ENCODE data around the gene SOWAHB.

SOWAHB gene

DNA sequence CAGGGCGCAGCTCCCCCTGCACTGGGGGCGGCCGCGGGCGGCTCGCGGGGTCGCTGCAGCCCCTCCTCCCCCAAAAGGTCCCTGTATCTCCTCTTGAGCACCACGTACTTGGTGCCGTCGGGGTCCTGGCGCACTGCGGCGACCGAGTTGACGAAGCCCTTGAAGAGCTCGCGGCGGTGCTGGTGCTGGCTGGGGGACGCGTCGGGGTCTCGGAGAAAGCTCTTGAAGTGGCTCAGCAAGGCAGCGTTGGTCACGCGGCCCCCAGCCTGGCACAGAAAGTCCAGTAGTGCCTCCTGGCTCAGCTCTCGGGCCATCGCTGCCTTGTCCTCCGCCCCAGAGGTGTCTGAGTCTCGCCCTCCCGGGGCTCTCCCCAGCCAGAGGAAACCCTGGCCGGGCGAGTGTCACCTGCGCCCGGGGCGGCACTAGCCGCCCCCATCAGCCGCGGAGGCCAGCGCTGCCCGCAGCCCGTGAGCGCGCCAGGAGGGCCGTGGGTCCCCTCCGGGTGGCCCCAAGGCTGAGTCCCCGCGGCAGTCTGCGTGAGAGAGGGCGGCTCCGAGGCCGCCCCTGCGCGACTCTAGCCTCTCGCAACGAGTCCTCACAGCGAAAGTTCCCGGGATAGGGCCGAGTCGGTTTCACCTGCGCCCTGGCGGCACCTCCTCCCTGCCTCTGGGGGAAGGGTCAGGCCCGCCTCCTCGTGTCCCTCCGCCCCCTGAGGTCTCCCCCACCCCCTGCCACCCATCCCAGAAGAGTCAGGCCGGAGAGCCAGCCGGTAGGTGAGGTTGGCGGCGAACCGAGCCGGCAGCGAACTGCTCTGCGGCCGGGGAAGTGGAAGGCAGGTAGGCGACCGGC is at the start of gene SOWAHB:
SOWAHB (minus strand) TSS at position 609 of the 849 bp plus-strand sequence; CDS start at position 314, 295 bp downstream.
- no peak for DNase-seq (ENCODE audit: low read depth, low spot score)

DNA sequence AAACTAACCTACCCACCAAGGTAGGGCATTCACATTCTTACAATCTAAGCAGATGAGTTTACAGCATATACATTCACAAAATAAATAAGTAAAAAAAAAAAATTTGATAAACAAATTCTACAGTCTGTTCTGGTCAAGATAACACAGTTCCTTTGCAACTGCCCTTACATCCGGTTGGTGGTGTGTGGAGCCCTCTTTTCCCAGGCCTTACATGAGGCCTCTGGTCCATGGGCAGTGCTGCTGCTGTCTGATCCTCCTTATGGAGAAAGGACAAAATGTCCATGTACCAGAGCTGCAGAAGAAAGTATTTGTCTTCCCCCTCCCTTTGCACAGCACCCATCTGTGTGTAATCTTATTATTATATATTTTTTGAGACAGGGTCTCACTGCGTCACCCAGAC is 49.4 kb upstream of the SOWAHB start:
- no peak for DNase-seq (ENCODE audit: low read depth, low spot score)

DNA sequence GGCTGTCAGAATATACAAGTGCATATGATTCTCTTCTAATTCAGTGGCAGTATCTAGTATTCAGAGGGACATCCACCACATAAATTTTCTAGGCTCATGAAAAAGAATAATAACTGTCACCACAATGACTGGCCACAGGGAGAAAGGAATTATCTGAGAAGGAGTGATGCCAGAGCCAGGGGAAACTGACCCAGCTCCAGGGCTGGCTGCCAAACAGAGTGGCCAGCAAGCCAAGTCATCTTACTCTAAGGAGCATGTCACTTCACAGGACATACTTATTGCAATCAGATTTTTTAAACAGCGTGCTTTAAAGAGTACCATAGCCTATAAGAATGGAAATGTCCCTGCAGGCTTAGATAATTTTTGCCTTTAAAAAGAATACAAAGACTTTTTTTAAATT is 45.8 kb upstream of the SOWAHB start:
- no peak for DNase-seq (ENCODE audit: low read depth, low spot score)

DNA sequence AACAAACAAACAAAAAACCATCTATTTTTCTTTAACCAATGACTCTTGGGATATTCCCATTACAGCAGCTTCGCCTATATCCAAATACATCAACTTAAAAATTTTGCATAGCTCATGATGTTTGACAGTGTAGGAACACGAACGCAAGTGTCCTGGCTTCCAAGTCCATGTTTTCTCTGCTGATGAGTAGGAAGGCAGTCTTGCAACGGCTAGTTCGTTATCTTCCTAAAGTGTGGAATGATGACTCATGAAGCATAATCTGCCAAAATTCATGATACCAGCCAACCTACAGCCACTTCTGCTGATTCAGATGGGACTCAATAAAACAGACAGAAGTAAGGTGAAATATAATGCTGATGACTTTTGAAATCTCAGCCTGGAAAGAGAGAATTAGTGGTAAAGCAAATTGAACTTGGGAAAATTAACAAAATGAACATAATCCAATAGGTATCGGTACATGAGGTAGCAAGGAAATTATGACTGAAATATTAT is 45.2 kb upstream of the SOWAHB start:
- DNase-seq (ENCODE audit: low read depth, low spot score): no peak

DNA sequence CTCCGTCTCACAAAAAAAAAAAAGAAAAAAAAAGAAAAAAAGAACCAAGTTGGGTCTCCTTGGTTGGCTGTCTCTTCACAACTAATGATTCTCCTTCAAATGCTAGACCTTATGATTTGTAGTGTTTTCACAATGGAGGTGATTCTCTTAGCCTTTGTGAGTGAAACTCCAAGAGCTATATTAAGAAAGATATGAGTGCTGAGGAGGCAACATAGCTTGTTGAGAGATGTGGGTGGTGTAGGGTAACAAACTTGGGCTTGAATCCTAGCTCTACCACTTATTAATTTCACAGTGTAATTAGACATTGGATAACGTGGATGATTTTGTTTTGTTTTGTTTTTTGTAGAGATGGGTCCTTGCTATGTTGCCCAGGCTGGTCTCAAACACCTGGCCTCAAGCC is 41.2 kb upstream of the SOWAHB start:
- DNase-seq (ENCODE audit: low read depth, low spot score): no peak

- DNase-seq (ENCODE audit: low read depth, low spot score): no peak
Observed at GRCh38 chr4:76931576-76932276, 33.8 kb upstream of the SOWAHB start.

GRCh38 chr4:76931087-76931486 is 33.1 kb upstream of the SOWAHB start:
- no peak for DNase-seq (ENCODE audit: low read depth, low spot score)

DNA sequence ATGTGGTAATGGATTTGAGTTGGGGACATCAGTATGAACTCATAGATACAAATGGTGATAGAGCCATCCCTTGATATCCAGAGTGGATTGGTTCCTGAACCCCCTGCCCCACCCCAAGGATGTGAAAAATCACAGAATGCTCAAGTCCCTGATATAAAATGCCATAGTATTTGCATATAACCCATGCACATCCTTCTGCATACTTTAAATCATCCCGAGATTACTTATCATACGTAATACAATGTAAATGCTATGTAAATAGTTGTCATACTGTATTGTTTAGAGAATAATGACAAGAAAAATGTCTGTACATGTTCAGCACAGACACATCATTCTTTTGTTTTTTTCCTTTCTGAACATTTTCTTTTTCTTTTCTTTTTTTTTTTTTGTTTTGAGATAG is 32.7 kb upstream of the SOWAHB start:
- no peak for DNase-seq (ENCODE audit: low read depth, low spot score)

DNA sequence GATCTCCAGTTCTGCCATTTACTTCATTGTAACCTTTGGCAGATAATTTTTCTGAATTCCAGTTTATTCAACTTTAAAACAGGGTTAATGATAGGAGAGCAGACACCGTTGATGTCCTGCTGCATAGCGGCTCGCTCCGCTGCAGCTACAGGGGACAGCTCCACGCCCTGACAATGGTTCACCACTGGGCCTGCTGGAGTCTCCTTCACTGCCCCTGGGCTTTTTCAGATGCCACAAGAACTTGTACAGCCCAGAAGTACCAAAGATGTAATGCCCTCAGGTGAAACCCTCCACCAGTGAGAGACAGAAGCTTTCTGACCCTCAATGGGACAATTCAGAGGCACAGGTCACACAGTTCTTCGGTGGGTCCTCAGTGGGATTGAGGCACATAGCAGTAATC is 28.9 kb upstream of the SOWAHB start:
- DNase-seq (ENCODE audit: low read depth, low spot score): no peak

DNA sequence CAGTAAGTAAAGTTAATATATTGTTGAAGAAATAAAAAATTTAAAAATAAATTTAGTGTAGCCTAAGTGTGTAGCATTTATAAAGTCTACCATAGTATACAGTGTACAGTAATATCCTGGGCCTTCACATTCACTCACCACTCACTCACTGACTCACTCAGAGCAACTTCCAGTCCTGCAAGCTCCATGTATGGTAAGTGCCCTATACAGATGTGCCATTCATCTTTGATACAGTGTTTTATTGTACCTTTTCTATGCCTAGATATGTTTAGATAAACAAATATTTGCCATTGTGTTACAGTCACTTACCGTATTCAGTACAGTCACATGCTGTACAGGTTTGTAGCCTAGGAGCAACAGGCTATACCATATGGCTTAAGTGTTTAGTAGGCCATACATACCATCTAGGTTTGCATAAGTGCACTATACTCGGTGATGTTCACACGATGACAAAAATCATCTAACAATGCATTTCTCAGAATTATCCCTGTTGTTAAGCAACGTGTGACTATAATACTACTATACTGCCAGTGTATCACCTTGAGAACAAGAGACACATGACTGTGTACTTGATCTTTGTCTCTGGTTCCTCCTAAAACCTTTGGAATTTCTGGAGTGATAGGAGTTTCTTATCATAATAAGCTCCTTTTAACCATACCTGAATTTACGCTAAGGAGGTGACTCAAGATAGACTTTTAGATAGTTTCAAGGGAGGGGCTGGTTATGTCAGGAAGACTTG is 25.8 kb upstream of the SOWAHB start:
- no peak for DNase-seq (ENCODE audit: low read depth, low spot score)

- DNase-seq (ENCODE audit: low read depth, low spot score): no peak
Observed at GRCh38 chr4:76920715-76921114, 22.8 kb upstream of the SOWAHB start.

- DNase-seq (ENCODE audit: low read depth, low spot score): no peak
Observed at GRCh38 chr4:76909711-76910110, 11.8 kb upstream of the SOWAHB start.

DNA sequence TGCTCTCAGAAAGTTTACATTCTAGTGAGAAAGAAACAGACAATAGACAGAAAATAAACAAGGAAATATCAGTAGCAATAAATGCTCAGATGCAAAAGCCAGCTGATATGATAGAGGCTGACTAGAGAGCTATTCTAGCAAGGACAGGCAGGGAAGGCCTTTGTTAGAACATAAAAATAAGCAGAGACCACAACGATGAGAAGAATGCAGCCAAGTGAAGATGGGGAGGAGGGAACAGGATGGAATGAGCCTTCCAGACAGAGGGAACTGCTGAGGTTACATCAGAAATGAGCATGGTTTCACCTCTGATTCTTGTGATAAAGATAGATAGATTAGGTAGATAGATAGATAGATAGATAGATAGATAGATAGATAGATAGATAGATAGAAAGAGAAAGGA is 7.6 kb upstream of the SOWAHB start:
- DNase-seq (ENCODE audit: low read depth, low spot score): no peak

GRCh38 chr4:76904646-76905190 is 6.8 kb upstream of the SOWAHB start:
- DNase-seq (ENCODE audit: low read depth, low spot score): no peak

DNA sequence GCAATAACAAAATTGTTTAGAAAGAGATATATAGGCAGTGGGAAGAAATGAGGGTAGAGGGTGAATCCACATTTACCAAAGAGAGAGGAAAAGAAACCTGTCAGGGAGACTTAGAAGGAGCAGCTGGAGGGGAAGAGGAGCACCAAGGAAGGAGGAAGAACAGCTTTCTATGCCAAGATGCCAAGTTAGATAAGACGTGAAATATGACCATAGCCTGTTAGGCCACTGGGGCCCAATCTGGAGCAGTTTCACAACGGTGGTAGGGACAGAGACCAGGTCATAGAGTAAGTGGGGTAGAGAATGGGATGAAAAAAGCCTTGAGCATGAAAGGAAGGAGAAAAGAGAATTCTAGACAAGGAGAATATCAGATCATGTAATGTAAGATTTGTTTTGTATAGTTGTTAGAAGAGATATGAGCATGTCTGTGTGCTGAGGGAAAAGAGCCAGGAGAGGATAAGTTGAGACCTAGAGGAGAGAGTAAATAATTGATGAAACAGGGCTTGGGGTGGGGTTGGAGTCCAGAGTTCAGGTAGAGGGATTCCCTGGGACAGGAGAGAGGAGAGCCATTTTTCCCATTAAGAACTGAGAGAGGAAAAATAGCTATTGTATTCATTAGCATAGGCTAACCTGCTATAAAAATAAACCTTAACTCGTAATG is 4.4 kb upstream of the SOWAHB start:
- DNase-seq (ENCODE audit: low read depth, low spot score): no peak

DNA sequence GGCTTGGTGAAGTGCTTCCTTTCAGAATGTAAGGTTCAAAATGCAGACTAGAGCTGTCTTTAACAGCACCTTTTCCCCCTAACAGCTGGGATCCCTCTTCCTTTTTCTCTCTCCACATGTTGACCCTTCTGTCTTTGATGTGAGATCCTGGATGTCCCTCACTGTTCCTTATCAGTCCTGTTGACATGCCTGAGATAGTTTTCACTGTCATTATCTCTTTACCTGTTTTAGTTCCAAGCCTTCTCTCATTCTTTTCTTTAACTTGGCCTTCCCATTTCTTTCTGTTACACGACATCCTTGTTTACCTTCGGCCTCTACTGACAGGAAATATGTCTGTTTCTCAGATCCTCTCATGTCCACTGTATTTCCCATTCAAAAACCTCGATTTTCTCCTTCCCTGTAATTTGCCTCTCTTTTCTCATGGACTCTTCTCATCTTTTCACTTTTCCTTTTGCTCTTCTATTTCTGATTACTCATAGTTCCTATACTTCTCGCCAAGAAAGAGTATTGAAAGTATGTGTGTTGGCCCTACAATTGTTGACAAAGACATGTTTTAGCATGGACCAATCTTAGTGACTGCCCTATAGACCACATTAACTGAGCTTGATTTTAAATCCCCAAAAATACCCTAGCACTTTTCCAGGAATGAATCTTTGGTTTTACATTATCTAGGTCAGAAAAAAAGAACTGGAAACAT is 1.2 kb upstream of the SOWAHB start:
- no peak for DNase-seq (ENCODE audit: low read depth, low spot score)

GRCh38 chr4:76898385-76898692 is 395 bp upstream of the SOWAHB start:
- no peak for DNase-seq (ENCODE audit: low read depth, low spot score)

- no peak for DNase-seq (ENCODE audit: low read depth, low spot score)
Observed at GRCh38 chr4:76896614-76897535, 1.1 kb downstream of the SOWAHB start.

- no peak for DNase-seq (ENCODE audit: low read depth, low spot score)
Observed at GRCh38 chr4:76896048-76896447, 1.9 kb downstream of the SOWAHB start.

GRCh38 chr4:76895619-76896018 is 2.3 kb downstream of the SOWAHB start:
- DNase-seq (ENCODE audit: low read depth, low spot score): no peak

All from smooth muscle cell of the brain vasculature (primary cell).